ENCODE results near the gene PALD1.

PALD1 gene

GRCh38 chr10:70538195-70538520 is 59.6 kb downstream of the PALD1 start:
- DNase-seq: no peak

GRCh38 chr10:70538731-70539338 is 60.3 kb downstream of the PALD1 start:
- DNase-seq: no peak

- DNase-seq: no peak
These were observed 60.9 kb downstream of the PALD1 start for GRCh38 chr10:70539471-70539870.

- no peak for DNase-seq
These were observed 61.7 kb downstream of the PALD1 start for GRCh38 chr10:70540089-70540788.

- DNase-seq: no peak
These were observed 62.3 kb downstream of the PALD1 start for GRCh38 chr10:70540789-70541360.

GRCh38 chr10:70541736-70542564 is 63.4 kb downstream of the PALD1 start:
- no peak for DNase-seq

- no peak for DNase-seq
These were observed 64.0 kb downstream of the PALD1 start for GRCh38 chr10:70542565-70542938.

GRCh38 chr10:70543911-70544310 is 65.3 kb downstream of the PALD1 start:
- DNase-seq: no peak

- no peak for DNase-seq
These were observed 66.1 kb downstream of the PALD1 start for GRCh38 chr10:70544431-70545340.

- DNase-seq: no peak
These were observed 68.0 kb downstream of the PALD1 start for GRCh38 chr10:70546584-70546983.

- DNase-seq: no peak
These were observed 70.9 kb downstream of the PALD1 start for GRCh38 chr10:70549351-70549961.

- DNase-seq: no peak
These were observed 71.4 kb downstream of the PALD1 start for GRCh38 chr10:70549962-70550458.

- DNase-seq: no peak
These were observed 71.9 kb downstream of the PALD1 start for GRCh38 chr10:70550459-70550858.

- DNase-seq: no peak
These were observed 72.9 kb downstream of the PALD1 start for GRCh38 chr10:70551466-70551865.

GRCh38 chr10:70551971-70552422 is 73.4 kb downstream of the PALD1 start:
- DNase-seq: no peak

- DNase-seq: no peak
These were observed 74.0 kb downstream of the PALD1 start for GRCh38 chr10:70552586-70552985.

- no peak for DNase-seq
These were observed 76.8 kb downstream of the PALD1 start for GRCh38 chr10:70555371-70555770.

- DNase-seq: no peak
These were observed 78.7 kb downstream of the PALD1 start for GRCh38 chr10:70557086-70557845.

- DNase-seq: no peak
These were observed 79.3 kb downstream of the PALD1 start for GRCh38 chr10:70557876-70558275.

- no peak for DNase-seq
These were observed 79.7 kb downstream of the PALD1 start for GRCh38 chr10:70558295-70558694.
